PC-9 (cell line): ENCODE results near the gene YAP1.
"Not testable (repeated sequence)": the region's sequence is repeated elsewhere in the genome, so short reads cannot be mapped to it uniquely, and the experiment has no call there.

Experiments used
- CTCF ChIP-seq: fragments of 200-600 bp; sonication (generic); conservative IDR thresholded peaks from 2 replicates; pipeline ENCODE4 v1.6.1; 2017; ENCODE audit warnings: mixed run types, antibody characterized with exemption, mild to moderate bottlenecking, moderate library complexity
- EZH2 ChIP-seq: fragments of 200-600 bp; sonication (generic); IDR thresholded peaks from 2 replicates; pipeline ENCODE4 v1.8.0; 2017; ENCODE audit warnings: antibody characterized with exemption, low read depth

DNA sequence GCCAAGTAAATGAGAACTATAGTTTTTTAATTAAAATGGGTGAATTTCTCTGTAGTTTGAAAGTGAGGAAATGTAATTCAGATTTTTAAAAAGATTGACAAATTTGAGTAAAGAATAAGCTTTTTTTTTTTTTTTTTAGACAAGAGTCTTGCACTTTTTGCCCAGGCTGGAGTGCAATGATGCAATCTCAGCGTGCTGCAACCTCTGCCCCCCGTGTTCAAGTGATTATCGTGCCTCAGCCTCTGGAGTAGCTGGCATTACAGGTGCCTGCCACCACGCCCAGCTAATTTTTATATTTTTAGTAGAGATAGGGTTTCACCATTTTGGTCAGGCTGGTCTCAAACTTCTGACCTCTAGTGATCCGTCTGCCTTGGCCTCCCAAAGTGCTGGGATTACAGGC, 90.1 kb downstream of the YAP1 start:
- TF ChIP-seq EZH2, CTCF: not testable (repeated sequence)
